BJ (cell line): ENCODE data around the gene THSD7A. TPM values are rescaled to one million over a fixed set of nuclear protein-coding genes. Genes with fewer than 3 reads are reported as not detected.

ENCODE experiments used
- CTCF ChIA-PET: fragments of 350-600 bp; formaldehyde crosslinking; extraction: SDS; loops from one replicate; lab custom pipeline; 2021; ENCODE audit warnings: antibody characterized with exemption, inconsistent platforms; lab: Yijun Ruan, JAX
- POLR2A ChIA-PET: fragments of 300-600 bp; sonication (Branson Sonifier 250); formaldehyde crosslinking; extraction: SDS; loops from one replicate; lab custom pipeline; 2021; ENCODE audit warnings: antibody characterized with exemption; lab: Charles Lee
- DNase-seq: peaks from one replicate; pipeline ENCODE4 v3.0.0-alpha.2; 2011; ENCODE audit warnings: low read depth
- H3K27me3 ChIP-seq: 2 replicates; pipeline ENCODE4 v1.6.0; 2011; ENCODE audit warnings: low read length; ENCODE audit not compliant: control insufficient read depth, insufficient read depth
- H3K36me3 ChIP-seq: 2 replicates; pipeline ENCODE4 v1.5.1; 2011; ENCODE audit warnings: low read length; ENCODE audit not compliant: control insufficient read depth, insufficient read depth
- H3K4me3 ChIP-seq: 2 replicates; pipeline ENCODE4 v1.5.1; 2011; ENCODE audit warnings: low read depth, mild to moderate bottlenecking, control low read depth, low read length
- CTCF ChIP-seq: IDR thresholded peaks from 2 replicates; pipeline ENCODE4 v1.5.1; 2011; ENCODE audit warnings: low read depth, mild to moderate bottlenecking, control low read depth, inconsistent platforms, low read length, moderate library complexity; ENCODE audit not compliant: insufficient read depth
- polyA plus RNA-seq: library from polyadenylated mRNA; depleted of rRNA; stranded (reverse); fragments of >200 nt; gene quantifications from 2 replicates; pipeline ENCODE4 v1.2.3, GENCODE V29; 2011

Gene THSD7A
- polyA plus RNA-seq, 1 experiment = 0.02 TPM

GRCh38 chr7:11616466-11616865, 215.5 kb downstream of the THSD7A start:
- Histone ChIP-seq H3K36me3 (no peaks in the 10 kb centered on the region), H3K27me3 (no peaks in the 10 kb centered on the region), H3K4me3 (no peak overlapping the region)
- no peak for DNase-seq
- TF ChIP-seq CTCF = no peak
- POLR2A ChIA-PET = no interaction called here
- CTCF ChIA-PET = no interaction called here

- DNase-seq = no peak
Observed at GRCh38 chr7:11615174-11615573, 216.8 kb downstream of the THSD7A start.

GRCh38 chr7:11613292-11613930, 218.6 kb downstream of the THSD7A start:
- Histone ChIP-seq H3K36me3 (no peaks in the 10 kb centered on the region), H3K4me3 (no peak overlapping the region), H3K27me3 (no peaks in the 10 kb centered on the region)
- TF ChIP-seq CTCF = no peak
- ChIA-PET POLR2A (no interaction called here), CTCF (no interaction called here)
- DNase-seq = no peak

More at GRCh38 chr7:11615174-11615573, 216.8 kb downstream of the THSD7A start:
- Histone ChIP-seq H3K4me3 (no peak overlapping the region), H3K27me3 (no peaks in the 10 kb centered on the region), H3K36me3 (no peaks in the 10 kb centered on the region)
- POLR2A ChIA-PET = no interaction called here
- no peak for TF ChIP-seq CTCF
- CTCF ChIA-PET = no interaction called here

GRCh38 chr7:11612737-11613136, 219.3 kb downstream of the THSD7A start:
- no peaks in the 10 kb centered on the region for H3K36me3 ChIP-seq
- no peak for TF ChIP-seq CTCF
- H3K27me3 ChIP-seq = no peaks in the 10 kb centered on the region
- DNase-seq = no peak
- ChIA-PET CTCF (no interaction called here), POLR2A (no interaction called here)
- no peak overlapping the region for H3K4me3 ChIP-seq

DNA sequence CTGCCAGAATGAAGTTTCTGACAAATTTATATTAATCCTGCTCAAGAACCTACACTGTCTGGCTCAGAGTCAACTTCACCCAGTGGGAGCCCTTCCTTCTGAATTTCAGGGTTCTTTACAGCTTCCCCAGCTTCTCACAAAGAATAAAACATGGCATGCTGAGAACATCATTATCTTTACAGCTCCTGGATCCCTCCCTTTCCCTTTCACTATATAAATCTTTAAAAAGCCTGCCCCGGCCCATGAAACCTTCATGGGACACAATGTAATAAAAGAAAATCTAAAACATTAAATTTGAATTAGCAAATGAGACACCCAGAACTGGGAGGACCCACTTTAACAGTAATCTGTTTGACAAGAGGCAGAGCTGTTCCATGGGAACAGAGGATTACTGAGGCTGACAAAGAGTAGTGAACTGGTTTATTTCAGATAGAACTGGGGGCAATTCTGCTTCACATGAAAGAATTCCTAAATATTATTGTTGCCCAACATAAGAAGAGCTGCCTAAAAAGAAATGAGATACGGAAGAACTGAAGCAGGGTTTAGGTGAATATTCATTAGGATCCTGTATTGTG, 222.8 kb downstream of the THSD7A start:
- no peak for TF ChIP-seq CTCF
- no peaks in the 10 kb centered on the region for H3K36me3 ChIP-seq
- POLR2A ChIA-PET = no interaction called here
- no peak overlapping the region for H3K4me3 ChIP-seq
- CTCF ChIA-PET = interaction anchor here (1.0 kb wide), 1 partner anchor 14 kb away, joined by 3 read pairs; no protein-coding TSS in a partner anchor
- DNase-seq = no peak
- H3K27me3 ChIP-seq = no peaks in the 10 kb centered on the region
